H1 (cell line): ENCODE measurements around the gene PSTK. TPM values are rescaled to one million over a fixed set of nuclear protein-coding genes. Genes with fewer than 3 reads are reported as not detected.

ENCODE experiments used
- CTCF ChIA-PET: fragments of 300-600 bp; sonication (Branson Sonifier 250); formaldehyde crosslinking; loops from one replicate; lab custom pipeline; 2021; ENCODE audit not compliant: partially characterized antibody; lab: Charles Lee
- POLR2A ChIA-PET: fragments of 300-600 bp; sonication (Branson Sonifier 250); formaldehyde crosslinking; loops from one replicate; lab custom pipeline; 2021; ENCODE audit warnings: inconsistent platforms; ENCODE audit not compliant: partially characterized antibody; lab: Charles Lee
- DNase-seq, 2 experiments: peaks; one replicate each; pipeline versions ENCODE4 v3.0.0 to v3.0.0-alpha.2; 2010 to 2022; ENCODE audit warnings: low spot score in 2 of 2, low read depth in 1 of 2, mixed read lengths in 1 of 2
- FAIRE-seq: peaks from 2 replicates; lab custom pipeline; 2011; peaks lifted over from hg19 to GRCh38; lab: Jason Lieb, UNC
- H2AFZ ChIP-seq: 2 replicates; pipeline ENCODE4 v1.8.1; 2012; ENCODE audit warnings: low read length, inconsistent platforms
- H2AK5ac ChIP-seq: 2 replicates; pipeline ENCODE4 v1.6.1; 2013; ENCODE audit warnings: low read depth, low read length
- H2BK120ac ChIP-seq: replicated peaks from 2 replicates; pipeline ENCODE3; 2013; ENCODE audit warnings: low read depth, low read length, inconsistent platforms
- H2BK12ac ChIP-seq: 2 replicates; pipeline ENCODE4 v1.6.1; 2013; ENCODE audit warnings: low read depth, low read length
- H2BK15ac ChIP-seq: 2 replicates; pipeline ENCODE4 v1.6.1; 2013; ENCODE audit warnings: low read length
- H2BK20ac ChIP-seq: 2 replicates; pipeline ENCODE4 v1.6.1; 2013; ENCODE audit warnings: low read length
- H2BK5ac ChIP-seq: 2 replicates; pipeline ENCODE4 v1.6.1; 2013; ENCODE audit warnings: low read depth, low read length
- H3K14ac ChIP-seq: 2 replicates; pipeline ENCODE4 v1.6.1; 2013; ENCODE audit warnings: inconsistent platforms; ENCODE audit not compliant: insufficient read length
- H3K18ac ChIP-seq: 2 replicates; pipeline ENCODE4 v1.6.1; 2013; ENCODE audit warnings: low read length; ENCODE audit errors: extremely low read depth
- H3K23ac ChIP-seq: 2 replicates; pipeline ENCODE4 v1.6.1; 2013; ENCODE audit warnings: inconsistent platforms; ENCODE audit not compliant: insufficient read length
- H3K23me2 ChIP-seq: 2 replicates; pipeline ENCODE4 v1.6.1; 2013; ENCODE audit warnings: low read depth, low read length
- H3K27ac ChIP-seq: 2 replicates; pipeline ENCODE4 v1.6.1; 2011; ENCODE audit warnings: low read depth, low read length, inconsistent platforms
- H3K27me3 ChIP-seq, 4 experiments: replicated peaks in 1 of 4; 1 replicate in 1 of 4; 2 replicates in 3 of 4; pipeline versions ENCODE4 v1.6.1 to v1.8.1; 2011 to 2013; ENCODE audit warnings: low read length in 3 of 4, mild to moderate bottlenecking in 3 of 4, inconsistent platforms in 2 of 4, mixed read lengths in 2 of 4, moderate library complexity in 1 of 4; ENCODE audit not compliant: control insufficient read depth in 3 of 4, insufficient read depth in 3 of 4; ENCODE audit errors: extremely low read depth in 1 of 4
- H3K36me3 ChIP-seq, 4 experiments: 2 replicates each; pipeline versions ENCODE4 v1.6.1 to v1.8.1; 2011 to 2013; ENCODE audit warnings: mild to moderate bottlenecking in 4 of 4, low read length in 3 of 4, moderate library complexity in 2 of 4, control low read depth in 1 of 4, inconsistent platforms in 1 of 4; ENCODE audit not compliant: insufficient read depth in 4 of 4, control insufficient read depth in 2 of 4
- H3K4ac ChIP-seq: replicated peaks from 2 replicates; pipeline ENCODE3; 2013; ENCODE audit warnings: low read length, low read depth, mixed read lengths, inconsistent platforms; ENCODE audit not compliant: insufficient read length
- H3K4me1 ChIP-seq, 4 experiments: replicated peaks in 1 of 4; 1 replicate in 1 of 4; 2 replicates in 3 of 4; pipeline versions ENCODE4 v1.6.1 to v1.8.1; 2011 to 2013; ENCODE audit warnings: low read length in 3 of 4, inconsistent platforms in 2 of 4, mixed read lengths in 1 of 4; ENCODE audit not compliant: insufficient read depth in 4 of 4, control insufficient read depth in 3 of 4
- H3K4me2 ChIP-seq, 2 experiments: 2 replicates each; pipeline versions ENCODE4 v1.6.1 to v1.8.1; 2011 to 2013; ENCODE audit warnings: low read depth in 2 of 2, low read length in 2 of 2, control low read depth in 1 of 2, inconsistent platforms in 1 of 2, mild to moderate bottlenecking in 1 of 2; ENCODE audit not compliant: insufficient read depth in 1 of 2
- H3K4me3 ChIP-seq, 4 experiments: fragments of 200-600, 300-600 bp in 1 of 4; sonication (generic), shearing (Covaris generic), sonication (Bioruptor Twin) in 1 of 4; 2 replicates each; pipeline versions ENCODE4 v1.5.1 to v1.8.1; 2011 to 2016; ENCODE audit warnings: low read length in 4 of 4, low read depth in 3 of 4, control low read depth in 2 of 4, inconsistent platforms in 2 of 4, mild to moderate bottlenecking in 2 of 4, mixed read lengths in 1 of 4, moderate library complexity in 1 of 4; ENCODE audit not compliant: insufficient read depth in 2 of 4; ENCODE audit errors: extremely low read depth in 1 of 4
- H3K56ac ChIP-seq: replicated peaks from 2 replicates; pipeline ENCODE3; 2013; ENCODE audit warnings: low read depth, mild to moderate bottlenecking, mixed read lengths, low read length, inconsistent platforms; ENCODE audit not compliant: insufficient read length
- H3K79me1 ChIP-seq: 2 replicates; pipeline ENCODE4 v1.6.1; 2013; ENCODE audit warnings: low read depth, low read length, control low read depth
- H3K79me2 ChIP-seq, 2 experiments: 2 replicates each; pipeline versions ENCODE4 v1.6.1 to v1.8.1; 2012 to 2013; ENCODE audit warnings: low read length in 2 of 2, mild to moderate bottlenecking in 2 of 2, inconsistent platforms in 1 of 2; ENCODE audit not compliant: insufficient read depth in 2 of 2, control insufficient read depth in 1 of 2
- H3K9ac ChIP-seq, 4 experiments: replicated peaks in 1 of 4; 1 replicate in 1 of 4; 2 replicates in 3 of 4; pipeline versions ENCODE4 v1.6.1 to v1.8.1; 2011 to 2013; ENCODE audit warnings: low read depth in 3 of 4, low read length in 3 of 4, control low read depth in 2 of 4, mild to moderate bottlenecking in 2 of 4, moderate library complexity in 2 of 4, inconsistent platforms in 1 of 4; ENCODE audit errors: extremely low read depth in 1 of 4
- H3K9me3 ChIP-seq, 2 experiments: 2 replicates each; pipeline versions ENCODE4 v1.6.1 to v1.8.1; 2012 to 2013; ENCODE audit warnings: mild to moderate bottlenecking in 2 of 2, moderate library complexity in 2 of 2, control low read depth in 1 of 2, inconsistent platforms in 1 of 2, low read depth in 1 of 2, low read length in 1 of 2, mixed read lengths in 1 of 2; ENCODE audit not compliant: insufficient read depth in 2 of 2
- H4K20me1 ChIP-seq, 2 experiments: replicated peaks in 1 of 2; 2 replicates each; pipeline versions ENCODE3 to v1.8.1; 2011 to 2013; ENCODE audit warnings: inconsistent platforms in 2 of 2, low read length in 2 of 2, mild to moderate bottlenecking in 1 of 2; ENCODE audit not compliant: insufficient read depth in 2 of 2, control insufficient read depth in 1 of 2
- H4K5ac ChIP-seq: 2 replicates; pipeline ENCODE4 v1.6.1; 2013; ENCODE audit warnings: low read length, low read depth, mixed read lengths, inconsistent platforms; ENCODE audit not compliant: insufficient read length
- H4K8ac ChIP-seq: 2 replicates; pipeline ENCODE4 v1.8.0; 2013; ENCODE audit warnings: mild to moderate bottlenecking, moderate library complexity, low read length, inconsistent platforms; ENCODE audit not compliant: insufficient read depth; ENCODE audit errors: extremely low read depth
- H4K91ac ChIP-seq: replicated peaks from 2 replicates; pipeline ENCODE3; 2013; ENCODE audit warnings: low read length, mixed read lengths, inconsistent platforms; ENCODE audit not compliant: insufficient read length
- ASH2L ChIP-seq: fragments of 200-600, 300-600 bp; sonication (generic); IDR thresholded peaks from one replicate; pipeline ENCODE4 v1.7.1; 2017; ENCODE audit warnings: low read length
- BRCA1 ChIP-seq: IDR thresholded peaks from 2 replicates; pipeline ENCODE4 v1.6.1; 2012; ENCODE audit warnings: low read depth, low read length, improper control_type of control experiment
- CHD2 ChIP-seq: IDR thresholded peaks from 2 replicates; pipeline ENCODE4 v1.6.1; 2012; ENCODE audit warnings: low read length, improper control_type of control experiment
- EGR1 ChIP-seq: IDR thresholded peaks from 2 replicates; pipeline ENCODE4 v1.6.1; 2011; ENCODE audit warnings: low read depth, low read length, borderline replicate concordance
- GTF2F1 ChIP-seq: IDR thresholded peaks from 2 replicates; pipeline ENCODE4 v1.6.1; 2012; ENCODE audit warnings: low read depth, low read length, improper control_type of control experiment, borderline replicate concordance
- HDAC2 ChIP-seq, 2 experiments: fragments of 300-600 bp in 1 of 2; sonication (generic) in 1 of 2; IDR thresholded peaks; 2 replicates each; pipeline ENCODE4 v1.6.1; 2011 to 2012; ENCODE audit warnings: low read depth in 2 of 2, low read length in 2 of 2, mild to moderate bottlenecking in 2 of 2, moderate library complexity in 2 of 2, borderline replicate concordance in 1 of 2, inconsistent platforms in 1 of 2
- PHF8 ChIP-seq: fragments of 200-600 bp; sonication (generic); conservative IDR thresholded peaks from 2 replicates; pipeline ENCODE4 v1.7.1; 2012; ENCODE audit warnings: low read depth, mild to moderate bottlenecking, inconsistent platforms, low read length, moderate library complexity
- POU5F1 ChIP-seq: IDR thresholded peaks from 2 replicates; pipeline ENCODE4 v1.6.1; 2011; ENCODE audit warnings: low read depth, mild to moderate bottlenecking, low read length, moderate library complexity
- RAD21 ChIP-seq, 2 experiments: IDR thresholded peaks in 1 of 2; conservative IDR thresholded peaks in 1 of 2; 2 replicates each; pipeline ENCODE4 v1.6.1; 2011; ENCODE audit warnings: low read depth in 2 of 2, low read length in 2 of 2, improper control_type of control experiment in 1 of 2, inconsistent platforms in 1 of 2, mild to moderate bottlenecking in 1 of 2, moderate library complexity in 1 of 2
- SAP30 ChIP-seq: fragments of 300-600 bp; sonication (generic); IDR thresholded peaks from 2 replicates; pipeline ENCODE4 v1.7.1; 2012; ENCODE audit warnings: low read length, moderate library complexity, mild to moderate bottlenecking, inconsistent platforms; ENCODE audit not compliant: insufficient read depth, insufficient replicate concordance
- TAF7 ChIP-seq: optimal IDR thresholded peaks from 2 replicates; pipeline ENCODE3; 2011; ENCODE audit warnings: low read depth, mild to moderate bottlenecking, inconsistent platforms, low read length, moderate library complexity, borderline replicate concordance
- TEAD4 ChIP-seq: IDR thresholded peaks from 2 replicates; pipeline ENCODE4 v1.6.1; 2012; ENCODE audit warnings: low read depth, low read length, inconsistent platforms, mixed read lengths
- WGBS, 2 experiments: shearing (Covaris generic) in 1 of 2; methylation state at CpG; one replicate each; pipeline versions ENCODE4 v1.1.6 to v1.1.7; 2013 to 2015; ENCODE audit warnings: low lambda C conversion rate in 2 of 2, mixed read lengths in 2 of 2, inconsistent platforms in 1 of 2, low coverage in 1 of 2, missing lambda C conversion rate in 1 of 2; ENCODE audit not compliant: insufficient replicate concordance in 2 of 2, insufficient coverage in 1 of 2, insufficient read length in 1 of 2; ENCODE audit errors: extremely low coverage in 1 of 2, missing lambda C conversion rate in 1 of 2; 5-methylcytosine and 5-hydroxymethylcytosine counted together
- polyA plus RNA-seq, 7 experiments: library from polyadenylated mRNA; depleted of rRNA in 3 of 7; stranded (reverse) in 5 of 7; unstranded in 2 of 7; fragments of >200 nt in 5 of 7; fragments of 200-250 nt in 2 of 7; gene quantifications; 1 replicate in 5 of 7; 2 replicates in 1 of 7; 4 replicates in 1 of 7; pipeline versions ENCODE4 v1.2.1 to v1.2.3, GENCODE V29; 2011 to 2013; ENCODE audit warnings: missing spikeins in 2 of 7, mixed read lengths in 2 of 7
- total RNA-seq: library from RNA; stranded (reverse); fragmentation: NEBNext Ultra II Directional; extraction: Animal tissue kit (Norgen Biotek cat#: 25700); gene quantifications from 2 replicates; pipeline ENCODE4 v1.2.1, GENCODE V29; 2021
- TF ChIP-seq, protein P1 (sequence below): IDR thresholded peaks from 2 replicates; pipeline ENCODE4 v1.6.1; 2012; ENCODE audit warnings: inconsistent platforms

Gene PSTK
- total and polyA plus RNA-seq, 2 of the 8 experiments (the other 6 are each of a cell fraction or from before 2014, with no cell fraction given), result 4.4 to 6.6 TPM

DNA sequence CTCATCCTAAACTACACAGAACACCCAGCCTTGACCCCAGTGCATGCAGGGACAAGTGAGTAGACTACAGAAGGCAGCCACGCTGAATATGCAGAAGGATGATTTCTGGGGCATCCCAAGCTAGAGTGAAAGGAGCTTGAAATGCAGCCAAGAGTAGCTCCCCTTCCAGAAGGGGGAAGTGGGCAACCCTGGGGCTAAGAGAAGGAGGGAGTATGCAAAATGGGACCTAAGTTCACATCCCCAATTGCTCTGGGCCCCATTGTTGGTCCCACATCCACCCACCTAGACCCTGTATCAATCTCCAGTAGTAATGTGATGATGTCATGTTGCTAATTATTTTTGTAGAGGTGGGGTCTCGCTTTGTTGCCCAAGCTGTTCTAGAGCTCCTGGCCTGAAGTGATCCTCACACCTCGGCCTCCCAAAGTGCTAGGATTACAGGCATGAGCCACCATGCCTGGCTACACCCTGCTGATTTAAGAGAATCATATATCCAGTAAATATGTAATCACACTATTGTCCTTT, 5.6 kb upstream of the PSTK start:
- Histone ChIP-seq H3K4ac (no peak overlapping the region), H3K79me2 (no peaks in the 10 kb centered on the region), H2AFZ (no peak overlapping the region), H2BK5ac (no peak overlapping the region), H4K20me1 (no peaks in the 10 kb centered on the region), H3K23me2 (no peaks in the 10 kb centered on the region), H4K5ac (no peak overlapping the region), H3K79me1 (no peaks in the 10 kb centered on the region), H2BK20ac (no peak overlapping the region), H3K14ac (no peak overlapping the region), H3K4me2 (no peak overlapping the region), H3K27me3 (peaks cover 0 to 3% (median 1%) of the 10 kb centered on the region in 4 experiments; a peak in 3 of 7 replicates), H3K4me3 (no peak overlapping the region), H4K8ac (no peak overlapping the region), H3K9me3 (no peaks in the 10 kb centered on the region), H3K4me1 (peaks cover 0 to under 1% (median 0%) of the 10 kb centered on the region in 4 experiments; a peak in 2 of 7 replicates), H4K91ac (no peak overlapping the region), H3K56ac (no peak overlapping the region), H2BK12ac (no peak overlapping the region), H2AK5ac (no peak overlapping the region), H3K9ac (no peak overlapping the region), H2BK15ac (no peak overlapping the region), H3K36me3 (no peaks in the 10 kb centered on the region), H3K18ac (no peak overlapping the region), H2BK120ac (no peak overlapping the region), H3K27ac (no peak overlapping the region), H3K23ac (no peak overlapping the region)
- DNase-seq, result no peak
- no peak for FAIRE-seq
- ChIA-PET CTCF (no interaction called here), POLR2A (no interaction called here)
- 76% methylated on average over 3 of the region's 3 CpGs; no CpG with 5 or more reads in 1 of the 2 experiments for WGBS, 2 experiments
- no peak for TF ChIP-seq PHF8
- TF ChIP-seq POU5F1, result no peak
- no peak for TF ChIP-seq CHD2
- TF ChIP-seq BRCA1, result no peak
- no peak for TF ChIP-seq EGR1
- TF ChIP-seq RAD21 (IDR thresholded peaks at IDR 0.05 in 1 of 2, conservative IDR thresholded peaks at IDR 0.05 in 1 of 2; ENCODE audit: low read depth in 2 of 2, low read length in 2 of 2), result no peak
- TF ChIP-seq GTF2F1, result no peak
- no peak for TF ChIP-seq TEAD4
- no peak for TF ChIP-seq ASH2L
- TF ChIP-seq, protein P1, sequence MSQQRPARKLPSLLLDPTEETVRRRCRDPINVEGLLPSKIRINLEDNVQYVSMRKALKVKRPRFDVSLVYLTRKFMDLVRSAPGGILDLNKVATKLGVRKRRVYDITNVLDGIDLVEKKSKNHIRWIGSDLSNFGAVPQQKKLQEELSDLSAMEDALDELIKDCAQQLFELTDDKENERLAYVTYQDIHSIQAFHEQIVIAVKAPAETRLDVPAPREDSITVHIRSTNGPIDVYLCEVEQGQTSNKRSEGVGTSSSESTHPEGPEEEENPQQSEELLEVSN, result no peak
- TF ChIP-seq SAP30, result no peak
- no peak for TF ChIP-seq TAF7
- TF ChIP-seq HDAC2 (IDR thresholded peaks at IDR 0.05; ENCODE audit: borderline replicate concordance in 1 of 2, low read depth in 2 of 2, low read length in 2 of 2), result no peak
